MV-4-11 (cell line): ENCODE measurements around the gene TPK1.

ENCODE experiments used
- DNase-seq: peaks from one replicate; lab custom pipeline; 2025; lab: John Stamatoyannopoulos, UW

The TPK1 gene

GRCh38 chr7:144407266-144407931 is 428.5 kb downstream of the TPK1 start:
- DNase-seq = no peak

GRCh38 chr7:144404946-144405345 is 430.9 kb downstream of the TPK1 start:
- no peak for DNase-seq

GRCh38 chr7:144403649-144404061 is 432.2 kb downstream of the TPK1 start, which contains the start of gene NOBOX:
Gene NOBOX (minus strand): TSS chr7:144403693.
- no peak for DNase-seq

GRCh38 chr7:144403102-144403501 is 432.8 kb downstream of the TPK1 start:
- no peak for DNase-seq
